Measurements from ENCODE around the gene PLGLB1.
"Not testable (repeated sequence)": the region's sequence is repeated elsewhere in the genome, so short reads cannot be mapped to it uniquely, and the experiment has no call there.

- not testable (repeated sequence) for TF ChIP-seq CTCF (IDR thresholded peaks at IDR 0.05); POLR2A (IDR thresholded peaks at IDR 0.05; ENCODE audit: low read depth); EP300 (IDR thresholded peaks at IDR 0.05); POLR2AphosphoS5 (IDR thresholded peaks at IDR 0.05)
Measured at GRCh38 chr2:87014489-87015169, 7.0 kb downstream of the PLGLB1 start.

Measured in esophagus muscularis mucosa (tissue), 4 donors.